ENCODE data around the gene LAMP5.

GRCh38 chr20:9572670-9573069, 58.3 kb downstream of the LAMP5 start:
- TF ChIP-seq CTCF (IDR thresholded peaks at IDR 0.05) (no peak), POLR2A (IDR thresholded peaks at IDR 0.05) (no peak)
